Endothelial cell of hepatic sinusoid (primary cell): Measurements from ENCODE around the gene UTP20.

Experiments used
- in situ Hi-C: cut with HindIII; loops from 2 replicates; pipeline ENCODE4 v1.10.0; 2017; ENCODE audit warnings: low sequenced_read_pairs

Gene UTP20

DNA sequence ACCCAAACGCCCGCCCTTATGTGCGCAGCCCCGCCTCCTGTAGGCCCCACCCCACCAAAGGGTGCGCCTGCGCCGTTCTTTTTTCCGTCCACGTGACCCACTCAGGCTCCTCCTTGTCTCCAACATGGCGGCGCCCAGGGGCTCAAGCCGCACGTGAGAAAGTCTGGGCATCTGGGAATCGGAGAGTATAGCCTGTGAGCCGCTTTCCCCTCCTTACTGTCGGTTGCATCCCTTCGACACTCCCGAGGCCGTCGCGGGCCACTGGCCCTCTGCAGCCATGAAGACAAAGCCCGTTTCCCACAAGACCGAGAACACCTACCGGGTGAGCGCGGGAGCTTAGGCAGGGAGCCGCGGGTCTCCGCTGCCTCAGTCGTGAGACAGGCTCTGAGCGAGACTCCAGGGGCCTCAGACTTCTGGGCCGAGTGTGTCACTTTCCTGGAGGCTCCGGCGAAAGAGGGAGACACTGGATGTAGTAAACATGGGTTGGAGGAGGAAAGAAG is at the start of gene UTP20:
TSS of gene UTP20 (plus strand) at position 100 of the 500 bp plus-strand sequence. CDS start at position 278, 178 bp downstream.
- in situ Hi-C loops, result no loop called here

- in situ Hi-C loops, result no loop called here
Measured at GRCh38 chr12:101230547-101230946, 49.4 kb upstream of the UTP20 start.

DNA sequence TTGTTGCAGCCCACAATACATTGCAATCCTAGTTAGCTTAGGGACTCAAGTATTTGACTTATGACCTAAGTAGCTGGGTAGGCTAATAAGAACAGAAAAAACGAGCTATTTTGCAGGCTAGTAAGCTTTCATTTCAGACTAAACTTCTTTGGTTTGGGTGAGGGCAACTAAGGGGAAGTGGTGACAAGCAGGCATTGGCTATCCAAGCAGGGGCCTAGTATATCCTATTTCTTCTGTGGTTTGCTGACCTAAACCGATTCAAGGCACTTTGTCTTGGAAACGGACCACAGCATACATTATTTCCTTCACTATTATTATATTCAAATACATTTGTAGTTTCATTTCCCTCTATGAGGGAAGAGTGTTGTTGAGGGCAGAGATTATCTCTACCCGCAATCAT is 48.3 kb upstream of the UTP20 start:
- in situ Hi-C loops, result no loop called here

DNA sequence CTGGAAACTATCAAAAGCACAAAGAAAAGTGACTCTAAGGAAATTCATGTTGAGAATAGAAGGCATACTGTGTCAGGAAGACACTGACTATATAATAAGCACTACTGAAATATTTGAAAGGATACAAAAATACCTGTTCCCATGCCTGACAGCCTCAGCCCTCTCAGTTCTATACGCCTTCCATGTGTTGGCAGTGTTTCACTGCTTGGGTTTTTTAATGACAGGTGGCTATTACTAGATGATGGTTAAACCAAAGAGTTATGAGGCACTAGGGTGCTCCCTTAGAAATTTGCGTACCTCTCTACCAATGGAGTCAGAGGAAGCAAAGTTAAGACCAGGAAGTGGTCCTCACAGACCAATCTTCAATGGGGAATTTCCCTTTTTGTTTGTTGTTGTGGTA is 44.2 kb upstream of the UTP20 start:
- in situ Hi-C loops, result no loop called here

DNA sequence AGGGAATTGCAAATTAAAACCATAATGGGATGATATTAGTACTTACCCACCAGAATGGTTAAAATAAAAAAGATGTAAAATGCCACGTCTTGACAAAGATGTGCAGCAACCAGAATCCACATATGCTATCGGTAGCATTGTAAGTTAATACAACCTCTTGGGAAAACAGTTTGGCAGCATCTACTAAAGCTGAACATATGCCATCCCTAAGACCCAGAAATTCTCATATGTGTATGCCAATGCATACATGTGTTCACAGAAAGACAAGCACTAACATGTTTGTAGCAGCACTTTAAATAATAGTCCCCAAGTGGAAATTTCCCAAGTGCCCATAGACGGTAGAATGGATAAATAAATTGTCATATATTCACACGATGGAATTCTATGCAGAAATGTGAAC is 41.6 kb upstream of the UTP20 start:
- in situ Hi-C loops, result no loop called here

DNA sequence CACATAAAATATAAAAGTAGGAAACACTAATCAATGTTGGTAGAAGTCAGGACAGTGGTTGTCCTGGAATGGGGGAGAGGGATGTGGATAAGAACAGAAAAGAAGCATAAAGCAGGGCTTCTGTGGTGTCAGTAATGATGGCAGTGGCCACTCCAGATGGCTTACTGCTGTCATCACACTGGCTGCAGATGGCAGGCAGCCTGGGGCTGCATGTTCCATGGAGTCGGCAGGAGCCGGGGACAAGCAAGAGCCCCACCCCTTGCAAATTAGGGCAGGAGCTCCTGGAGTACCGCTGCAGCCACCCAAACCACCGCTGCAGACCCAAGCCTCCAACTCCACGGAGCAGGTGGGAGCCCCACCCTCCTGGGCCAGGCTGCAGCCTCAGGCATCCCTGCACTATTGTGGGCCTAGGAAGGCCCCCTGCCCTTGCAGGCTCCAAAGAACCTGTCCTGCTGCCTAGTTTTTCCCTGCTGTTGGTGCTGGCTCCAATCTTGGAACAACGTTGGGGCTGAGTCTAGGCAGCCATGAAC is 41.0 kb upstream of the UTP20 start:
- in situ Hi-C loops, result no loop called here

DNA sequence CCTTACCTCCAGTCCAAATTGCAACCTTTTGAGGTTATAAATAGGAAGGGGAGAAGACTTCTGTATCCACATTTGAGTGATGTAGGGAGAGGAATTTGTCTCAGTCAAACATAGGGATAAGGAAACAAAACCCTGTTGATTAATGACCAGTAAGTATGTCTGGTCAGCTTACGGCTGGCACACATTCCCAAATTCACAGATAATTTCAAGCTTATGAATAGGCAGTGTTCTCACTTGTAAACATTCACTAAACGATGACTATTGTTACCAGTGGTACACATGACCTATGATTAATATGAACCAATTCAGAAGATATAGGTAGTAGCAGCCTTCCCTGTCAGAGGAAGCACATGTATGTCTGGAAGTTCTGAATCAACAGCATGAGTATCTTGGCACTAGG is 36.8 kb upstream of the UTP20 start:
- in situ Hi-C loops, result no loop called here

DNA sequence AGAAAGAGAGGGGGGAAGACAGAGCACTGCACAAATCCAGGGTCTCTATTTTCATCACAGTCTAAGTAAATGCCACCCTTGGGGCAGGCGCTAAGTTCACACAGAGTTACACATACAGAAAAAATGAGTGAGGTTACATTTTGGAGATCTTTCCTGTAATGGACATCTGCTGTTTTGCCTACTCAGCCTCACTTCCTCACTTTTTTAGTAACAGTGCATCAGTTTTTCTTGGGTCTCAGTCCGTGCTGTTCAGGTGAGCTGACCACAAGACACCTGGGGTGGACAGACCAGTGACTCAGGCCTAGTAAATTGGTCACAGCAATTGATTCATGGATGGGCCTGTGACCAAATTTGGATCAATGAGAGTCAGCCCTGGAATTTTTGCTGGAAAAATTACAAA is 36.3 kb upstream of the UTP20 start:
- in situ Hi-C loops, result no loop called here

- in situ Hi-C loops, result no loop called here
Measured at GRCh38 chr12:101256266-101256665, 23.6 kb upstream of the UTP20 start.

DNA sequence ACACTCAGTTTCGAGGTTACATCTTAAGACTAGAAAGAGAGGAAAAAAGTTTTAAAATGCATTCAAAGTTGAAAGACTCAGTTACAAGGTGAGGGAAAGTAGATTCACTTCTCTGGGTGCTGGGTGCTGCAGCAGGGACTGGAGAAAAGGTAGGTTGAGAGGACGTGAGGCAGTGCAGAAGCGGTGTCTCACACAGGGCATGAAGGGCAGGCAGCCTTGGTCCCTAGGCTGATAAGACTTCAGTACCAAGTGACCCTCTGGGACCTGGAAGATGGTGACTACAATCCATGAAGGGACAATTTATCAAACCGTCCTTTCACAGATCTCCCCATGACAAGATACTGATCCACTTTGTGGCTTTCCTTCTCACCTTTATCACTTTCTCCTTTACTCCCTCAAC is 22.5 kb upstream of the UTP20 start:
- in situ Hi-C loops, result no loop called here

DNA sequence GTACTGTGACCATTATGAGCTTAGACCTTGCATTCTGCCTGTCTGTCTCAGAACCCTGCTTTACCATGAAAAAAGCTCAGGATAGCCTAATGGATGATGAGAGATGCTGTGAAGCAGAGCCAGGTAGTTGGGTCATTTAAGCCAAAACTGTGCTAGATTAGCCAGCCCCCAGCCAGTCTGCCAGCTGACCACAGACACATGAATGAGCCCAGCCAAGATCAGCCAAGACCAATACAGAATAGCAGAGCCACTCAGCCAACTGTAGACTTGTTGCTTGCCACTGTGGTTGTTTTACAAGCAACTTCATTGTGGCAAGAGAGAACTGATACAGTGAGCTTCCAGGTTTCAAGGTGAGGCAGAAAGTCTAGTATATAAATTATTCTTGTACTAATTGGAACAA is 12.8 kb upstream of the UTP20 start:
- in situ Hi-C loops, result no loop called here

- in situ Hi-C loops, result no loop called here
Measured at GRCh38 chr12:101276433-101276832, 3.5 kb upstream of the UTP20 start.

- in situ Hi-C loops, result no loop called here
Measured at GRCh38 chr12:101277443-101277842, 2.5 kb upstream of the UTP20 start.

- in situ Hi-C loops, result no loop called here
Measured at GRCh38 chr12:101287357-101287756, 7.5 kb downstream of the UTP20 start.

GRCh38 chr12:101297661-101298060 is 17.8 kb downstream of the UTP20 start:
- in situ Hi-C loops, result no loop called here

DNA sequence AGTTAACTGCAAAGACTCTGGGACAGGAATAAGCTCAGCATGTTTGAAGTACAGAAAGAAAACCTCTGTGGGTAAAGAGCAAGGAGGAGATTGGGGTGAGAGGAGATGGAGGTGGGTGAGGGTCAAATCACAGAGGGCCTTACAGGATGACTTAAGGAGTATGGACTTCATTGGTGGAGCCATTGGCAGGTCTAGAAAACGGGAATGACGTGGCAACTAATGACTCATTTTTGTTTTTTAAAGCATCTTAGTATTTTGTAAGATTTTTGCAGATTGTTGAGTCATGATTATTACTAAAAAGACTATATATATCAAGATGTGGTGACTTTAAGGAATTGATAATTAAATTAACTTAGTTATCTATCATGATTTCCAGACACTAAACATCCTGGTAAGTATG is 18.5 kb downstream of the UTP20 start:
- in situ Hi-C loops, result no loop called here

GRCh38 chr12:101299346-101299745 is 19.4 kb downstream of the UTP20 start:
- in situ Hi-C loops, result no loop called here

- in situ Hi-C loops, result no loop called here
Measured at GRCh38 chr12:101299931-101300330, 20.0 kb downstream of the UTP20 start.

DNA sequence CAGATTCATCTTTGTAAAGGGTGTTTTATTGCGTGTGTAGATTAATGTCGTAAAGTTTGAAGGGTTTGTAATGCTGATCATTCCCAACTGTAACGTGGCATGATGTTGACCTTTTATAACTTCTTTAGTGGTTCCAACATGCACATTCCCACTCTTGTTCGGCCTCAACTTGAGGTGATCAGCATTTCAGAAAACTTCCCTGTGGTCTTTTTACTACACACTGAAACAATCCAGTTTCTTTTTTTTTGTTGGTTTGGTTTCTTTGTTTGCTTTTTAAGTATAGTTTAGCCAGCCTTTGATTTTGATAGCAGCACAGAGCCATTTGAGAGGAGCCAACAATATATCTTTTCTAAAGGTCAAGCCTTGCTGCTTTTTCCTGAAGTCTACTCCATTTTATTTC is 22.8 kb downstream of the UTP20 start:
- in situ Hi-C loops, result no loop called here

DNA sequence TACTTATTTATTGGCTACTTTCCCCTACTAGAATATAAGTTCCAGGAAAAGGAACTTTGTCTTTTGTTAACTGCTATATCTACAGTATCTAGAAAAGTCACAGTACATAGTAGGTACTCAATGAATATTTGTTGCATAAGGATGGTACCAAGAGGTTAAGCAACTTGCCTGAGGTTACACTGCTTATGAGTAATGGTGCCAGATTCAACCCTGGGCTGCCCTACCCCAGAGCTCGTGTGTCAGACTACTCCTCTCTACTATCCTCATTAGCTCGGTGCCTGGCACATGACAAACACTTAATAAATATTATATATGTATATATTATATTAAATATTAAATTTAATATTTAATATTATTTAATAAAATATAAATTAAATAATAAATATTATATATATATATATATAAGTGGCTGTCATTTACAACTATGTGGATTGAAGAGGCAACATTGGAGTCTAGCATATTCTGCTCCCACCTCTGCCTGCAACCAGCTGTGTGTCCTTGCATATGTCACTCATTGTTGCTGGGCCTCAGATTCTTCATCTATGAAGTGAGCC is 25.4 kb downstream of the UTP20 start:
- in situ Hi-C loops, result no loop called here

GRCh38 chr12:101305794-101306193 is 25.9 kb downstream of the UTP20 start:
- in situ Hi-C loops, result no loop called here

DNA sequence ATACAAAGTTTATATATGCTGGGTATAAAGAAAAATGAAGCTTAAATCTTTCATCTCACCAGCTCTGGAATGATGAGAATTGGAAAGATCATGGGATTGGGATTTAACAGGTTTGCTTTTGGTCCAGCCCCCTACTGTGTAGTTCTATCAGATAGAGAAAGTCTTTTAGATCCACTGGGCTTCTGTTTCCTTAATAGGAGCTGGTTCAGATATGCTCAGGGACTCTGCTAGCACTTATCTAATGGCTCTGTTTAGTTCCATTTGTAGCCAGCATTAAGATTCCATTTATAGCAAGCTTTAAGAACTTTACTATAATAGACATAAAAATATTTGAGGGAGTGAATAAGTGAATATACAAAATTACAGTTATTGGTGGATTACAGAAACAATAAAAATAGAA is 42.6 kb downstream of the UTP20 start:
- in situ Hi-C loops, result no loop called here

GRCh38 chr12:101323255-101323654 is 43.4 kb downstream of the UTP20 start:
- in situ Hi-C loops, result no loop called here
